Measurements from ENCODE around the gene SDCBP2.

- no peak for TF ChIP-seq CTCF (IDR thresholded peaks at IDR 0.05)
- no peak for TF ChIP-seq POLR2A (IDR thresholded peaks at IDR 0.05)
Measured at GRCh38 chr20:1296117-1296610, 32.8 kb downstream of the SDCBP2 start.

Data from heart left ventricle (tissue), 13 donors.